SK-N-SH (cell line): Measurements from ENCODE around the gene BBC3. TPM values are rescaled to one million over a fixed set of nuclear protein-coding genes. Genes with fewer than 3 reads are reported as not detected.

Experiments
- CTCF ChIA-PET: fragments of 300-600, 350-600 bp; formaldehyde crosslinking; extraction: SDS; loops from one replicate; lab custom pipeline; 2021; lab: Yijun Ruan, JAX
- POLR2A ChIA-PET: fragments of 350-600 bp; sonication (Branson Sonifier 250); formaldehyde crosslinking; extraction: SDS; loops from one replicate; lab custom pipeline; 2020; ENCODE audit warnings: antibody characterized with exemption, inconsistent platforms; lab: Yijun Ruan, JAX
- DNase-seq: peaks from one replicate; pipeline ENCODE4 v3.0.0; 2012
- H2AFZ ChIP-seq: fragments of 200-600 bp; sonication (generic); 2 replicates; pipeline ENCODE4 v1.8.1; 2016; ENCODE audit warnings: antibody characterized with exemption, mild to moderate bottlenecking, low read depth
- H3F3A ChIP-seq: fragments of 200-600 bp; sonication (generic); replicated peaks from 2 replicates; pipeline ENCODE3; 2016; ENCODE audit warnings: antibody characterized with exemption, mild to moderate bottlenecking; ENCODE audit not compliant: insufficient read depth
- H3K27ac ChIP-seq, 2 experiments: fragments of 200-500 bp in 1 of 2; fragments of 200-600 bp in 1 of 2; sonication (Bioruptor generic) in 1 of 2; sonication (generic), shearing (Covaris generic) in 1 of 2; 2 replicates each; pipeline versions ENCODE4 v1.5.1 to v1.6.1; 2014 to 2016; ENCODE audit warnings: low read depth in 2 of 2, inconsistent platforms in 1 of 2, low read length in 1 of 2, mild to moderate bottlenecking in 1 of 2, mixed read lengths in 1 of 2
- H3K27me3 ChIP-seq: fragments of 200-600 bp; sonication (generic), shearing (Covaris generic); 2 replicates; pipeline ENCODE4 v1.6.1; 2016; ENCODE audit warnings: mixed run types; ENCODE audit not compliant: insufficient read depth
- H3K36me3 ChIP-seq, 2 experiments: fragments of 200-500 bp in 1 of 2; fragments of 200-600 bp in 1 of 2; sonication (Bioruptor generic) in 1 of 2; sonication (generic) in 1 of 2; replicated peaks in 1 of 2; 2 replicates each; pipeline versions ENCODE3 to v1.5.1; 2014 to 2016; ENCODE audit warnings: low read length in 1 of 2, mild to moderate bottlenecking in 1 of 2; ENCODE audit not compliant: insufficient read depth in 2 of 2, control insufficient read depth in 1 of 2
- H3K4me1 ChIP-seq, 2 experiments: fragments of 200-500 bp in 1 of 2; fragments of 200-600 bp in 1 of 2; sonication (Bioruptor generic) in 1 of 2; sonication (generic), shearing (Covaris generic) in 1 of 2; 2 replicates each; pipeline versions ENCODE4 v1.5.1 to v1.6.1; 2014 to 2016; ENCODE audit warnings: low read depth in 1 of 2, low read length in 1 of 2, mixed run types in 1 of 2; ENCODE audit not compliant: insufficient read depth in 2 of 2, control insufficient read depth in 1 of 2
- H3K4me2 ChIP-seq: fragments of 200-600 bp; sonication (generic), shearing (Covaris generic); 2 replicates; pipeline ENCODE4 v1.6.1; 2017; ENCODE audit warnings: mixed run types
- H3K4me3 ChIP-seq, 2 experiments: fragments of 200-500 bp in 1 of 2; fragments of 200-600 bp in 1 of 2; sonication (Bioruptor generic) in 1 of 2; sonication (generic), shearing (Covaris generic) in 1 of 2; 2 replicates each; pipeline versions ENCODE4 v1.5.1 to v1.8.1; 2014 to 2016; ENCODE audit warnings: low read depth in 2 of 2, inconsistent platforms in 1 of 2, low read length in 1 of 2, mild to moderate bottlenecking in 1 of 2, mixed read lengths in 1 of 2, moderate library complexity in 1 of 2
- H3K79me2 ChIP-seq: fragments of 200-600 bp; sonication (generic); 2 replicates; pipeline ENCODE4 v1.8.1; 2017; ENCODE audit warnings: mild to moderate bottlenecking; ENCODE audit not compliant: insufficient read depth
- H3K9ac ChIP-seq: fragments of 200-600 bp; sonication (generic); 2 replicates; pipeline ENCODE4 v1.6.1; 2017; ENCODE audit warnings: mixed run types
- H3K9me2 ChIP-seq: fragments of 200-600 bp; sonication (generic); 2 replicates; pipeline ENCODE4 v1.6.1; 2017; ENCODE audit warnings: mixed run types
- H3K9me3 ChIP-seq: fragments of 200-600 bp; sonication (generic); 2 replicates; pipeline ENCODE4 v1.6.1; 2017; ENCODE audit warnings: mixed run types, mild to moderate bottlenecking, moderate library complexity
- H4K20me1 ChIP-seq: fragments of 200-600 bp; sonication (generic); 2 replicates; pipeline ENCODE4 v1.6.1; 2017; ENCODE audit warnings: mild to moderate bottlenecking, mixed run types; ENCODE audit not compliant: insufficient read depth
- JUND ChIP-seq: IDR thresholded peaks from 2 replicates; pipeline ENCODE4 v1.4.0; 2012
- MXI1 ChIP-seq: IDR thresholded peaks from 2 replicates; pipeline ENCODE4 v1.6.1; 2012; ENCODE audit warnings: mild to moderate bottlenecking, low read depth, low read length, improper control_type of control experiment
- PBX3 ChIP-seq: IDR thresholded peaks from 2 replicates; pipeline ENCODE4; 2012
- RAD21 ChIP-seq: IDR thresholded peaks from 2 replicates; pipeline ENCODE4 v1.6.1; 2012; ENCODE audit warnings: mild to moderate bottlenecking, low read length
- YY1 ChIP-seq: IDR thresholded peaks from 2 replicates; pipeline ENCODE4 v1.4.0; 2012; ENCODE audit warnings: low read depth, mild to moderate bottlenecking
- WGBS: methylation state at CpG from one replicate; pipeline ENCODE4 v1.1.6; 2017; ENCODE audit warnings: low lambda C conversion rate; 5-methylcytosine and 5-hydroxymethylcytosine counted together
- polyA plus RNA-seq, 3 experiments: library from polyadenylated mRNA; depleted of rRNA; stranded (reverse); fragments of >200 nt; gene quantifications; 2 replicates each; pipeline ENCODE4 v1.2.3, GENCODE V29; 2012

Gene BBC3
- polyA plus RNA-seq, 1 of the 3 experiments (the other 2 are of a cell fraction) = 14.5 TPM

- CTCF ChIA-PET = interaction anchor here (0.7 to 3.7 kb wide), 10 partner anchors 9 to 423 kb away, joined by 3 to 34 read pairs (median 5); partner anchors contain the start of gene DHX34
- peaks cover 10 to 18% of the 10 kb centered on the region in 2 experiments; a peak in 3 of 4 replicates for H3K4me1 ChIP-seq
- 73% methylated on average over 10 of the region's 13 CpGs for WGBS
- H3K9me2 ChIP-seq = no peaks in the 10 kb centered on the region
- TF ChIP-seq JUND (no peak), PBX3 (no peak), RAD21 (no peak), YY1 (no peak)
- TF ChIP-seq, all 33 proteins: peak for 0
- Histone ChIP-seq H3K9ac (peak overlapping the region; percentile 59; the same call in 1 of the 2 replicates), H3K79me2 (no peaks in the 10 kb centered on the region), H3K27ac (peak overlapping the region in 1 of 2 experiments; percentile 39; a peak in 2 of 4 replicates), H2AFZ (no peak overlapping the region), H3K36me3 (peaks cover 6 to 8% of the 10 kb centered on the region in 2 experiments), H3K4me3 (peak overlapping the region in 1 of 2 experiments; percentile 56; a peak in 2 of 4 replicates), H3K27me3 (no peaks in the 10 kb centered on the region), H4K20me1 (no peaks in the 10 kb centered on the region; the same call in 1 of the 2 replicates), H3K9me3 (no peaks in the 10 kb centered on the region), H3F3A (peaks cover 28% of the 10 kb centered on the region), H3K4me2 (peak overlapping the region; percentile 82)
- no peak for DNase-seq
- POLR2A ChIA-PET = interaction anchor here (2.6 kb wide), 1 partner anchor 19 kb away, joined by 18 read pairs; the partner anchor contains the start of gene CCDC9
These were observed 44.9 kb upstream of the BBC3 start for GRCh38 chr19:47275791-47276461.

GRCh38 chr19:47274891-47275761, 44.1 kb upstream of the BBC3 start:
- Histone ChIP-seq H3K4me2 (peak overlapping the region; percentile 82), H3K27me3 (no peaks in the 10 kb centered on the region), H3K4me3 (peak overlapping the region; percentile 53 to 56), H4K20me1 (no peaks in the 10 kb centered on the region; the same call in 1 of the 2 replicates), H3F3A (peaks cover 28% of the 10 kb centered on the region), H3K27ac (peak overlapping the region in 1 of 2 experiments; percentile 39; a peak in 3 of 4 replicates), H3K9me2 (no peaks in the 10 kb centered on the region), H3K79me2 (no peaks in the 10 kb centered on the region), H3K36me3 (peaks cover 11 to 13% of the 10 kb centered on the region in 2 experiments), H3K9ac (peak overlapping the region; percentile 59), H2AFZ (no peak overlapping the region), H3K4me1 (peaks cover 10 to 18% of the 10 kb centered on the region in 2 experiments; a peak in 3 of 4 replicates), H3K9me3 (no peaks in the 10 kb centered on the region)
- CTCF ChIA-PET = interaction anchor here (0.7 to 3.7 kb wide), 11 partner anchors 9 to 424 kb away, joined by 3 to 34 read pairs (median 5); partner anchors contain the start of gene DHX34
- peak; percentile 60 for DNase-seq
- POLR2A ChIA-PET = interaction anchor here (0.6 to 2.6 kb wide), 3 partner anchors 18 to 444 kb away, joined by 3 to 18 read pairs (median 4); partner anchors contain the start of gene CCDC9
- TF ChIP-seq MXI1 = peak; percentile 36; the same call in 1 of the 2 replicates
- TF ChIP-seq YY1 = no peak
- 10% methylated on average over 31 of the region's 82 CpGs for WGBS
